Skin epidermis (tissue), 12 donors: ENCODE data around the gene HOXA4.

Source experiments
- H3K27ac ChIP-seq, 21 experiments: fragments of 200-600 bp; sonication (generic) in 11 of 21; one replicate each; pipeline ENCODE4 v1.5.0; 2020; ENCODE audit warnings: mild to moderate bottlenecking in 3 of 21, inconsistent platforms in 2 of 21, moderate library complexity in 2 of 21
- H3K4me3 ChIP-seq, 7 experiments: fragments of 200-600 bp; sonication (generic) in 2 of 7; one replicate each; pipeline ENCODE4 v1.5.0; 2020; ENCODE audit warnings: inconsistent platforms in 2 of 7, mild to moderate bottlenecking in 2 of 7, moderate library complexity in 1 of 7

Gene HOXA4

DNA sequence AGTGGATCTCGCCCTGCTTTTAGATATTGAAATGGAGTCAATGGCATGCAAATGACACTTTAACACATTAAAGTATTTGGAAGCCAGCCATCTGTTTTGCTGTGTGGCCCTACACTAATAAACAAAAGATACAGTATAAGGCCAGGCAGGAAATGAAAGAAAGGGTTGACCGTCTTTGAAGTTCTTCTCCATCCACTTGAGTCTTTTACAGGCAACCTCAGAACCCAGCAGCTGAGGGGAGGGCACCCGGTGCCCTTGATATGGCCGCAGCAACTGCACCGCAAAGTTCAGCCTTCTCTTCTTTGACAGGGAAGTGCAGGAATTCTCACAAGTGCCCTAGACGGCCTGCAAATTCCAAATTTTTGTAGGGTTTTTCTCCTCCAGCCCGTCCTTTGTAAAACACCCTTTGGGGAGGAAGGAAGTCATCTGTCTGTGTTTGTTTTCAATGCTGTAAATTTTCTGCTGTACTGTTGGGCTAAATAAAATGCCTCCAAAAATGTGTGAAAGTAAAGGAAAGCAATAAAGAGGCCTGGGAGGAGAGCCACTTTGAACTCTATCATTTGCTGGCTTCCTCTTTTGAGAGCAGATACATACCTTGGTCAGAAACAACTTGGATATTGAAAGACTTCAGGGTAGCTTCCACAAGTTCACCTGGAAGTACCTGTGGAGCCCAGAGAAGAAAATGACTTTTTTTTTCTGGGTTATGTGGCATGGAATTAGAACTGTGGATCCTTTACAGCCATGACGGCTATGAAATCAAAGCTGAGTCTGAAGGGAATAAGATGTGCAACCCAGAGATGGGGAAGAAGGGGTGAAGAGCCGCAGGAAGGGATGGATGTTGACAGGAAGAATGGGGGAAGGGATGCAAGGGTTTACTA, 38.4 kb downstream of the HOXA4 start:
- no peak overlapping the region for H3K27ac ChIP-seq
- no peak overlapping the region for H3K4me3 ChIP-seq

DNA sequence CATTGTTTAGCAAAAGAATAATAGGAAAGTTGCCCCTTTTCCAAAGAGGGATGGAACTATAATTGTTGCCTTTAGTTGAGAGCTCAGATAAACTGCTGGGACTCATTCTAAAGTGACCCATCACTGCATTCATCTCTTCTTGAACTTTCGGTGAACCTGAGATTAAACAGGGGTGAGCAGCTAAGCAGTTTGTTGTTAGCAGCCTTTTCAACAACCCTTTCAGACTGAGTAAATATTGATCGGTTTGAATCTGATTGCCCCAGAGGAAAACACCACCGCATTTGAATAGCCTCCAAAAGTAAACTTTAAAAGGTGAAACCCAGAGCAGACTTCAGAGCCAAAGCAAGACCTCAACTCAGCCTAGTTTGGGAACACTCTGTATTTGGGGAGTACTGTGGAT, 39.5 kb downstream of the HOXA4 start:
- Histone ChIP-seq H3K27ac (no peak overlapping the region), H3K4me3 (no peak overlapping the region)

GRCh38 chr7:27088002-27088922, 42.3 kb downstream of the HOXA4 start:
- H3K4me3 ChIP-seq = no peak overlapping the region
- no peak overlapping the region for H3K27ac ChIP-seq

GRCh38 chr7:27083646-27084045, 46.9 kb downstream of the HOXA4 start:
- Histone ChIP-seq H3K4me3 (no peak overlapping the region), H3K27ac (no peak overlapping the region)

- H3K4me3 ChIP-seq = no peak overlapping the region
Observed at GRCh38 chr7:27082171-27082570, 48.4 kb downstream of the HOXA4 start.

DNA sequence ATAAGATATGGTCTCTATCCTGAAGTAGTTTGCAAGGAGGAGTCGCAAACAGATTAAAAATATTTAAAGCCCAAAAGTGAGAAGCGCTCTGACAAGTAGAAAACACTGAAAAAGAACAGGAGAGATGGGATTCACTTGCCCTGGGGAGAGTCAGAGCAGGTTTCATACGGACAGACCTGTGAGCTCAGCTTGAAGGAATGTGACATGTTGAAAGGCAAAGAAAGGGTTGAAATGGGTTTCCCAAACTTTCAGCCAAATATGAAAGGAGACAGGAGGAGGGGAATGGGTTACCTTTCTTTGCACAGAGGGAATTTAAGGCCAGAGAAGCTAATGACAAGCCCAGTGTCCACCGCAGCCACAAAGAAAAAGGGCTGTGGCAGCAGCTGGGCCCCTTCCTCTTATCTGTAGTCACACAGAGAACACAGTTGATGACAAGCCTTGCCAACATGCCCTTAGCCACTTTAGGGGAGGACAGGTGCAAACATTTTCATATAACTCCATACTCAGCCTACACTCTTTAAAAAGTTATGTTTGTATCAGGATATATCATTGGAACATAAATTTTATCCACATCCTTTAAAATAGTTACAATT, 49.6 kb downstream of the HOXA4 start:
- H3K27ac ChIP-seq = no peak overlapping the region
- no peak overlapping the region for H3K4me3 ChIP-seq

More at GRCh38 chr7:27082171-27082570, 48.4 kb downstream of the HOXA4 start:
- H3K27ac ChIP-seq = no peak overlapping the region

GRCh38 chr7:27079234-27079975, 51.2 kb downstream of the HOXA4 start:
- Histone ChIP-seq H3K4me3 (no peak overlapping the region), H3K27ac (no peak overlapping the region)

DNA sequence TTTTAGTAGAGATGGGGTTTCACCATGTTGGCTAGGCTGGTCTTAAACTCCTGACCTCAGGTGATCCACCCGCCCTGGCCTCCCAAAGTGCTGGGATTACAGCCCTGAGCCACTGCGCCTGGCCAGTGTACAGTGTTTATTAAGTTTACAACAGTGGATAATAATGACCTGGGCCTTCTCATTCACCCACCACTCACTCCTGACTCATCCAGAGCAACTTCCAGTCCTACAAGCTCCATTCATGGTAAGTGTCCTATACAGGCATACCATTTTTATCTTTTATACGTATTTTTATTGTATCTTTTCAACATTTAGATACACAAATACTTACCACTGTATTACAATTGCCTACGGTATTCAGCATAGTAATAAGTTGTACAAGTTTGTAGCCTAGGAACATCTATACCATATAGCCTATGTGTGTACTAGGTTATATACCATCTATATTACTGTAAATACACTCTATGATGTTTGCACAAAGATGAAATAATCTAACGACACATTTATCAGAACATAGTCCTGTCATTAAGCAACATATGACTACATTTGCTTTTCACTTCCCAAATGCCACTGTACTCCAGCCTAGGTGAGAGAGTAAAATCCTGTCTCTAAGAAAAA, 51.8 kb downstream of the HOXA4 start:
- H3K27ac ChIP-seq = no peak overlapping the region

More for the DNA sequence above, 51.8 kb downstream of the HOXA4 start:
- H3K4me3 ChIP-seq = no peak overlapping the region
